Esophagus squamous epithelium (tissue), 4 donors: ENCODE measurements around the gene CCDC13.

Source experiments
- POLR2A ChIP-seq, 4 donors: fragments of 450-650 bp; IDR thresholded peaks; one replicate each; pipeline ENCODE4 v1.6.1; 2017; ENCODE audit warnings: antibody characterized with exemption in 4 of 4, mild to moderate bottlenecking in 4 of 4, moderate library complexity in 3 of 4
- TF ChIP-seq, protein P1 (sequence below), 6 experiments: fragments of 450-650 bp in 4 of 6; fragments of 200-600 bp in 2 of 6; sonication (generic) in 2 of 6; IDR thresholded peaks; one replicate each; pipeline ENCODE4 v1.5.1; 2016 to 2019; ENCODE audit warnings: antibody characterized with exemption in 6 of 6, mild to moderate bottlenecking in 4 of 6, moderate library complexity in 4 of 6

DNA sequence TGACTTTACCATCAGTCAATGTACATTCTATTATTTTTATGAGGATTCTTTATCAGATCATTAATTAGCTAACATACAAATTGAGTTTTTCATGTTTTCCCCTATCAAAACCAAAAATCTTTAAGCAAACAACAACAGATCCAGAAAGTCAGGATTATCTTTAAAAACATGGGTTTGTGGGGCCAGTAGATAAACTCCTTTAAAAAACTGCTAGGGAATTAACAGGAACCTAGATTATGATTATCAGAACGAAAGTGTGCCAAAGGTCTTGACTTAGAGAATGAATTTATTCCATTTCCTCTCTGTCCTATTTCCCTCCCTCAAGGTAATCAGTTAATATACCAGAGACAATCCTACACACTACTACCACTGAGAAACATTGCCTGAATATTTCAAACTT is 13.2 kb upstream of the CCDC13 start:
- TF ChIP-seq, protein P1, sequence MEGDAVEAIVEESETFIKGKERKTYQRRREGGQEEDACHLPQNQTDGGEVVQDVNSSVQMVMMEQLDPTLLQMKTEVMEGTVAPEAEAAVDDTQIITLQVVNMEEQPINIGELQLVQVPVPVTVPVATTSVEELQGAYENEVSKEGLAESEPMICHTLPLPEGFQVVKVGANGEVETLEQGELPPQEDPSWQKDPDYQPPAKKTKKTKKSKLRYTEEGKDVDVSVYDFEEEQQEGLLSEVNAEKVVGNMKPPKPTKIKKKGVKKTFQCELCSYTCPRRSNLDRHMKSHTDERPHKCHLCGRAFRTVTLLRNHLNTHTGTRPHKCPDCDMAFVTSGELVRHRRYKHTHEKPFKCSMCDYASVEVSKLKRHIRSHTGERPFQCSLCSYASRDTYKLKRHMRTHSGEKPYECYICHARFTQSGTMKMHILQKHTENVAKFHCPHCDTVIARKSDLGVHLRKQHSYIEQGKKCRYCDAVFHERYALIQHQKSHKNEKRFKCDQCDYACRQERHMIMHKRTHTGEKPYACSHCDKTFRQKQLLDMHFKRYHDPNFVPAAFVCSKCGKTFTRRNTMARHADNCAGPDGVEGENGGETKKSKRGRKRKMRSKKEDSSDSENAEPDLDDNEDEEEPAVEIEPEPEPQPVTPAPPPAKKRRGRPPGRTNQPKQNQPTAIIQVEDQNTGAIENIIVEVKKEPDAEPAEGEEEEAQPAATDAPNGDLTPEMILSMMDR (IDR thresholded peaks at IDR 0.05) = no peak
- no peak for TF ChIP-seq POLR2A (IDR thresholded peaks at IDR 0.05)
